ENCODE measurements around the gene SPATA16.

DNA sequence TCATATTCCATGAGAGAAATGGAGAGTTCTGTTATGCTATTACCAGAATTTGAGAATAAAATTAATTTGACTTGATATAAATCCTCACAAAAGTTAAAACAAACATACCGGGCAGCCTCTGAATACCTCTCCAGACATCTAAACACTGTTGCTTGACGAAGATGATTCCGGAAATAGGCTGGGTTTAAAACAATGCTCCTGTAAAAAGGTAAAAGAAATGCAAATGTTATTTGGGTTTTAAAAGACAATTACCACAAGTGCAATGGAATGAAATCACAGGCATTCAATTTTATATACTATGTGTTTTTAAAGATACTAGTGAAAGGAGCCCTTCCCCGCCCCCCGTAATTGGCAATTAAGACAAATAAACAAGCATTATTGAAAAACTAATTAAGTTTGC is 121.7 kb downstream of the SPATA16 start:
- TF ChIP-seq POLR2AphosphoS5 (IDR thresholded peaks at IDR 0.05): no peak
- no peak for TF ChIP-seq POLR2A (IDR thresholded peaks at IDR 0.05)
- TF ChIP-seq, protein P1, sequence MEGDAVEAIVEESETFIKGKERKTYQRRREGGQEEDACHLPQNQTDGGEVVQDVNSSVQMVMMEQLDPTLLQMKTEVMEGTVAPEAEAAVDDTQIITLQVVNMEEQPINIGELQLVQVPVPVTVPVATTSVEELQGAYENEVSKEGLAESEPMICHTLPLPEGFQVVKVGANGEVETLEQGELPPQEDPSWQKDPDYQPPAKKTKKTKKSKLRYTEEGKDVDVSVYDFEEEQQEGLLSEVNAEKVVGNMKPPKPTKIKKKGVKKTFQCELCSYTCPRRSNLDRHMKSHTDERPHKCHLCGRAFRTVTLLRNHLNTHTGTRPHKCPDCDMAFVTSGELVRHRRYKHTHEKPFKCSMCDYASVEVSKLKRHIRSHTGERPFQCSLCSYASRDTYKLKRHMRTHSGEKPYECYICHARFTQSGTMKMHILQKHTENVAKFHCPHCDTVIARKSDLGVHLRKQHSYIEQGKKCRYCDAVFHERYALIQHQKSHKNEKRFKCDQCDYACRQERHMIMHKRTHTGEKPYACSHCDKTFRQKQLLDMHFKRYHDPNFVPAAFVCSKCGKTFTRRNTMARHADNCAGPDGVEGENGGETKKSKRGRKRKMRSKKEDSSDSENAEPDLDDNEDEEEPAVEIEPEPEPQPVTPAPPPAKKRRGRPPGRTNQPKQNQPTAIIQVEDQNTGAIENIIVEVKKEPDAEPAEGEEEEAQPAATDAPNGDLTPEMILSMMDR (IDR thresholded peaks at IDR 0.05): no peak
